ENCODE results near the gene ANTXR1. TPM values are rescaled to one million over a fixed set of nuclear protein-coding genes. Genes with fewer than 3 reads are reported as not detected.

Gene ANTXR1
- total RNA-seq, 1 donor = 206 TPM

GRCh38 chr2:69020496-69021426 is 7.8 kb downstream of the ANTXR1 start:
- DNase-seq (ENCODE audit: low read depth) = peak; percentile 63

GRCh38 chr2:69021727-69022126 is 8.7 kb downstream of the ANTXR1 start:
- H3K4me3 ChIP-seq (ENCODE audit: low read depth, low read length) = no peak overlapping the region
- DNase-seq (ENCODE audit: low read depth) = no peak
- TF ChIP-seq CTCF (IDR thresholded peaks at IDR 0.05; ENCODE audit: insufficient read depth, low read depth, low read length) = no peak

More at GRCh38 chr2:69020496-69021426, 7.8 kb downstream of the ANTXR1 start:
- no peak for TF ChIP-seq CTCF (IDR thresholded peaks at IDR 0.05; ENCODE audit: insufficient read depth, low read depth, low read length)
- H3K4me3 ChIP-seq (ENCODE audit: low read depth, low read length) = no peak overlapping the region

- H3K4me3 ChIP-seq (ENCODE audit: low read depth, low read length) = no peak overlapping the region
- TF ChIP-seq CTCF (IDR thresholded peaks at IDR 0.05; ENCODE audit: insufficient read depth, low read depth, low read length) = no peak
- peak; percentile 24 for DNase-seq (ENCODE audit: low read depth)
Observed at GRCh38 chr2:69022548-69022947, 9.6 kb downstream of the ANTXR1 start.

GRCh38 chr2:69023236-69023635 is 10.3 kb downstream of the ANTXR1 start:
- H3K4me3 ChIP-seq (ENCODE audit: low read depth, low read length) = no peak overlapping the region
- no peak for DNase-seq (ENCODE audit: low read depth)
- no peak for TF ChIP-seq CTCF (IDR thresholded peaks at IDR 0.05; ENCODE audit: insufficient read depth, low read depth, low read length)

GRCh38 chr2:69026026-69026425 is 13.0 kb downstream of the ANTXR1 start:
- TF ChIP-seq CTCF (IDR thresholded peaks at IDR 0.05; ENCODE audit: insufficient read depth, low read depth, low read length) = peak; percentile 66
- no peak overlapping the region for H3K4me3 ChIP-seq (ENCODE audit: low read depth, low read length)
- peak; percentile 71 for DNase-seq (ENCODE audit: low read depth)

GRCh38 chr2:69026691-69027459 is 13.9 kb downstream of the ANTXR1 start:
- peak; percentile 80 for DNase-seq (ENCODE audit: low read depth)

More at GRCh38 chr2:69026691-69027459, 13.9 kb downstream of the ANTXR1 start:
- TF ChIP-seq CTCF (IDR thresholded peaks at IDR 0.05; ENCODE audit: insufficient read depth, low read depth, low read length) = no peak
- no peak overlapping the region for H3K4me3 ChIP-seq (ENCODE audit: low read depth, low read length)
